ENCODE results near the gene DYNC1LI1. TPM values are rescaled to one million over a fixed set of nuclear protein-coding genes. Genes with fewer than 3 reads are reported as not detected.

Gene DYNC1LI1
- polyA plus RNA-seq, 1 donor (not counting 4 experiments of a cell fraction or from before 2014, with no cell fraction given), result 64.4 TPM

DNA sequence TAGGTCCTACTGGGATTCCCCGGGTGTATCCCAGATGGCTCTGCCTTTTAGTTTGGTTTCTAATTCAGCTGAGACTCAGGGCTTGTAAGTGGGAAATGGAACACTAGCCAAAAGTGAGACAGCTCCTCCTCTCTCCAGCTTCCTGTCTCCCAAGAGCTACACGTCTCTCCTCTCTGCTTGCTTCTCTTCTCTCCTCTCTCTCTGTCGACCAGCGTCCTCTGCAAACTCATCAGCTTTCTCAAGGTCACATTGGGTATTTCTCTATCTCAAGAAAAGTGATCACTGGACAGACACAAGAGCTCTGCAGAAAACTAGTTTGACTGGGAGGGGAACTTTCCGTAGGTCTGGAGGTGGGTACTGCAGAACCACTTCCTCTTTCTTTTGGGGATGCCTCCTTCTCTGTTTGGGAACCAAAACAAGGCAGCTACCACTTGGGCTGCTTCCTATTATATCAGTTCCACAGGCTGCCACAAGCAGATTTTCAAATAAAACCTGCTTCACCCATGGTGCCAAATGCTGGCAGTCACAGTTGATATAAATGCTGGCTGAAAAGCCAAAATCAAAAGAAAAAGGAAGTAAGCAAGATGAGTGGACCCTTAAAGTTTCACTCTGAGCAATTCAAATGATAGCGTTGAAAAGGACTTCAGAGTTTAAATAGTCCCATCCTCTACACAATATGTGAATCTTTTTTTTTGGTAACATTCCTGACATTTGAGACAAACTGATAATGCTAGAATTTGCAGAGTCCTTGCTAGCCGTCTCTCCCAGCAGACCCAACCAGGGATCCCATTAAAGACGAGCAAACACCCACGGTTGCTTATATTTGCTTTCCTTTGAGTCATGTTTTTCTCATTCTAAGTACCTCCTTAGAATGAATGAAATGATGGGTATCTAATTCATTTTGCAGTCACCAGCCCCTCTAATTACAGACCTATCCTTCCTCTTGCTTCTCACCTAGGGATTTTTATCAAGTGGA, 7.2 kb upstream of the DYNC1LI1 start:
- Histone ChIP-seq H3K4me3 (ENCODE audit: control insufficient read depth in 2 of 3, extremely low read depth in 1 of 3, insufficient read depth in 2 of 3, low read depth in 1 of 3, low read length in 3 of 3) (peak overlapping the region in 1 of 3 experiments; percentile 26), H4K20me1 (ENCODE audit: control insufficient read depth, extremely low read depth, insufficient read depth, low read length) (no peaks in the 10 kb centered on the region)

DNA sequence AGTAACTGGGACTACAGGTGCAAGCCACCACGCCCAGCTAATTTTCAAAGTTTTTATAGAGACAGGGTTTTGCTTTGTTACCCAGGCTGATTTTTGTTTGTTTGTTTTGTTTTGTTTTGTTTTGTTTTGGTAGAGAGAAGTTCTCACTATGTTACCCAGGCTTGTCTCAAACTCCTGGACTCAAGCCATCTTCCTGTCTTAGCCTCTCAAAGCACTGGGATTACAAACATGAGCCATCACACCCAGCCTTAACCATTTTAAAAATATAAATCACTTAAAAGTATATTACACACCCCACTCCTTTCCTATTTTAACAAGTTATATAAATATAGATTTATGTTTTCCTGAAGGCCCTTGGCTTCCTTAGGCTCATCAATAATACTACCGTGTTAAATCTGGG, 6.5 kb upstream of the DYNC1LI1 start:
- H4K20me1 ChIP-seq (ENCODE audit: control insufficient read depth, extremely low read depth, insufficient read depth, low read length), result no peaks in the 10 kb centered on the region
- no peaks in the 10 kb centered on the region for H3K9me1 ChIP-seq (ENCODE audit: control insufficient read depth, extremely low read depth, insufficient read depth, low read length)
- H3K27me3 ChIP-seq (ENCODE audit: control insufficient read depth, extremely low read depth, insufficient read depth, low read length), result no peaks in the 10 kb centered on the region
- H3K79me2 ChIP-seq (ENCODE audit: control insufficient read depth, insufficient read depth, low read length), result no peaks in the 10 kb centered on the region
- no peak for DNase-seq (ENCODE audit: low read depth, low spot score)
- no peak for FAIRE-seq
- H3K4me1 ChIP-seq (ENCODE audit: control insufficient read depth, extremely low read depth, insufficient read depth, low read length), result peaks cover 10% of the 10 kb centered on the region
- no peak overlapping the region for H3K9ac ChIP-seq (ENCODE audit: control insufficient read depth, extremely low read depth, insufficient read depth, low read length)
- dilution Hi-C loops (cut with MboI; ENCODE audit: extremely low pct_ligation_motif_present, low sequenced_read_pairs), result no loop called here
- peak overlapping the region; percentile 56 for H3K4me2 ChIP-seq (ENCODE audit: control insufficient read depth, extremely low read depth, insufficient read depth, low read depth, low read length)
- no peak overlapping the region for H3K27ac ChIP-seq (ENCODE audit: control insufficient read depth, insufficient read depth, low read length)
- TF ChIP-seq CTCF (optimal IDR thresholded peaks at IDR 0.05 in 1 of 3, IDR thresholded peaks at IDR 0.05 in 1 of 3, conservative IDR thresholded peaks at IDR 0.05 in 1 of 3; ENCODE audit: extremely low read depth in 1 of 3, insufficient read depth in 2 of 3, low read length in 3 of 3), result no peak
- no peak for TF ChIP-seq EZH2 (IDR thresholded peaks at IDR 0.05; ENCODE audit: low read length)
- H2AFZ ChIP-seq (ENCODE audit: control insufficient read depth, low read length), result peak overlapping the region; percentile 85
- no peaks in the 10 kb centered on the region for H3K36me3 ChIP-seq (ENCODE audit: control insufficient read depth in 2 of 2, extremely low read depth in 1 of 2, insufficient read depth in 2 of 2, low read length in 2 of 2)
- H3K4me3 ChIP-seq (ENCODE audit: control insufficient read depth in 2 of 3, extremely low read depth in 1 of 3, insufficient read depth in 2 of 3, low read depth in 1 of 3, low read length in 3 of 3), result no peak overlapping the region
- no peaks in the 10 kb centered on the region for H3K9me3 ChIP-seq (ENCODE audit: control insufficient read depth, low read depth, low read length)

More for the DNA sequence above, 7.2 kb upstream of the DYNC1LI1 start:
- H3K9me3 ChIP-seq (ENCODE audit: control insufficient read depth, low read depth, low read length), result no peaks in the 10 kb centered on the region
- H3K27ac ChIP-seq (ENCODE audit: control insufficient read depth, insufficient read depth, low read length), result no peak overlapping the region
- H3K9me1 ChIP-seq (ENCODE audit: control insufficient read depth, extremely low read depth, insufficient read depth, low read length), result no peaks in the 10 kb centered on the region
- FAIRE-seq (peak; percentile 29), DNase-seq (ENCODE audit: low read depth, low spot score) (no peak)
- no peak overlapping the region for H3K9ac ChIP-seq (ENCODE audit: control insufficient read depth, extremely low read depth, insufficient read depth, low read length)
- no peaks in the 10 kb centered on the region for H3K36me3 ChIP-seq (ENCODE audit: control insufficient read depth in 2 of 2, extremely low read depth in 1 of 2, insufficient read depth in 2 of 2, low read length in 2 of 2)
- peak overlapping the region; percentile 56 for H3K4me2 ChIP-seq (ENCODE audit: control insufficient read depth, extremely low read depth, insufficient read depth, low read depth, low read length)
- TF ChIP-seq EZH2 (IDR thresholded peaks at IDR 0.05; ENCODE audit: low read length) (no peak), CTCF (optimal IDR thresholded peaks at IDR 0.05 in 1 of 3, IDR thresholded peaks at IDR 0.05 in 1 of 3, conservative IDR thresholded peaks at IDR 0.05 in 1 of 3; ENCODE audit: extremely low read depth in 1 of 3, insufficient read depth in 2 of 3, low read length in 3 of 3) (no peak)
- H3K4me1 ChIP-seq (ENCODE audit: control insufficient read depth, extremely low read depth, insufficient read depth, low read length), result peaks cover 10% of the 10 kb centered on the region
- dilution Hi-C loops (cut with MboI; ENCODE audit: extremely low pct_ligation_motif_present, low sequenced_read_pairs), result no loop called here
- no peaks in the 10 kb centered on the region for H3K27me3 ChIP-seq (ENCODE audit: control insufficient read depth, extremely low read depth, insufficient read depth, low read length)
- peak overlapping the region; percentile 85 for H2AFZ ChIP-seq (ENCODE audit: control insufficient read depth, low read length)
- no peaks in the 10 kb centered on the region for H3K79me2 ChIP-seq (ENCODE audit: control insufficient read depth, insufficient read depth, low read length)
